Myocyte (in vitro differentiated cells): ENCODE results near the gene ZBTB1. TPM values are rescaled to one million over a fixed set of nuclear protein-coding genes. Genes with fewer than 3 reads are reported as not detected.
A peak's percentile ranks its signal among the peaks of the same experiment; 100 is the strongest.
"Not testable (repeated sequence)": the region's sequence is repeated elsewhere in the genome, so short reads cannot be mapped to it uniquely, and the experiment has no call there.

ENCODE experiments used
- DNase-seq: peaks from one replicate; pipeline ENCODE4 v3.0.0-alpha.2; 2012; ENCODE audit warnings: low read depth
- total RNA-seq: library from RNA; depleted of rRNA; stranded (reverse); fragments of >200 nt; gene quantifications from 2 replicates; pipeline ENCODE4 v1.2.3, GENCODE V29; 2014

Gene ZBTB1
- total RNA-seq, 1 donor from 2014 or later, result 44.0 TPM

GRCh38 chr14:64495252-64495651 lies 9.3 kb upstream of the ZBTB1 start:
- no peak for DNase-seq

GRCh38 chr14:64496764-64497163 lies 7.8 kb upstream of the ZBTB1 start:
- no peak for DNase-seq

- no peak for DNase-seq
Measured at GRCh38 chr14:64500088-64500487, 4.5 kb upstream of the ZBTB1 start.

GRCh38 chr14:64501411-64502171 lies 3.0 kb upstream of the ZBTB1 start:
- DNase-seq, result peak; percentile 69

GRCh38 chr14:64502456-64502855 lies 2.1 kb upstream of the ZBTB1 start:
- no peak for DNase-seq

GRCh38 chr14:64502887-64503433 lies 1.6 kb upstream of the ZBTB1 start:
- DNase-seq, result no peak

GRCh38 chr14:64503434-64504309 lies 898 bp upstream of the ZBTB1 start, which contains the start of gene ZBTB25:
ZBTB25 (minus strand) TSS chr14:64503838; CDS start chr14:64490533, 13,305 bp downstream.
- peak; percentile 94 for DNase-seq

GRCh38 chr14:64504897-64505794 lies 576 bp downstream of the ZBTB1 start:
- DNase-seq, result peak; percentile 91

- DNase-seq, result no peak
Measured at GRCh38 chr14:64506721-64507120, 2.2 kb downstream of the ZBTB1 start.

GRCh38 chr14:64507376-64508156 lies 3.0 kb downstream of the ZBTB1 start:
- peak; percentile 30 for DNase-seq

GRCh38 chr14:64508215-64508776 lies 3.7 kb downstream of the ZBTB1 start:
- no peak for DNase-seq

GRCh38 chr14:64509036-64509435 lies 4.5 kb downstream of the ZBTB1 start:
- DNase-seq, result no peak

GRCh38 chr14:64510825-64511671 lies 6.5 kb downstream of the ZBTB1 start:
- peak; percentile 73 for DNase-seq

- DNase-seq, result no peak
Measured at GRCh38 chr14:64513271-64513670, 8.7 kb downstream of the ZBTB1 start.

- DNase-seq, result no peak
Measured at GRCh38 chr14:64515053-64515452, 10.5 kb downstream of the ZBTB1 start.

GRCh38 chr14:64516969-64517368 lies 12.4 kb downstream of the ZBTB1 start:
- DNase-seq, result no peak

- DNase-seq, result not testable (repeated sequence)
Measured at GRCh38 chr14:64517667-64518066, 13.1 kb downstream of the ZBTB1 start.

- no peak for DNase-seq
Measured at GRCh38 chr14:64518229-64518628, 13.7 kb downstream of the ZBTB1 start.

GRCh38 chr14:64520699-64521098 lies 16.1 kb downstream of the ZBTB1 start:
- no peak for DNase-seq
